HUES48 (cell line): ENCODE results near the gene CISTR.

Source experiments
- H3K27ac ChIP-seq: one replicate; pipeline ENCODE4 v1.7.0; 2013; ENCODE audit warnings: low read depth, low read length, inconsistent platforms
- H3K27me3 ChIP-seq: 2 replicates; pipeline ENCODE4 v1.6.1; 2013; ENCODE audit warnings: mild to moderate bottlenecking, low read length; ENCODE audit not compliant: control insufficient read depth, insufficient read depth
- H3K36me3 ChIP-seq: 2 replicates; pipeline ENCODE4 v1.6.1; 2013; ENCODE audit warnings: low read length; ENCODE audit not compliant: control insufficient read depth, insufficient read depth
- H3K4me1 ChIP-seq: 2 replicates; pipeline ENCODE4 v1.6.1; 2013; ENCODE audit warnings: mild to moderate bottlenecking, low read length; ENCODE audit not compliant: control insufficient read depth, insufficient read depth
- H3K4me3 ChIP-seq: 2 replicates; pipeline ENCODE4 v1.5.1; 2013; ENCODE audit warnings: mild to moderate bottlenecking, low read depth, low read length
- H3K9ac ChIP-seq: 2 replicates; pipeline ENCODE4 v1.6.1; 2013; ENCODE audit warnings: mild to moderate bottlenecking, low read depth, low read length, moderate library complexity
- H3K9me3 ChIP-seq: 2 replicates; pipeline ENCODE4 v1.6.1; 2013; ENCODE audit warnings: low read length; ENCODE audit not compliant: control insufficient read depth, insufficient read depth

Gene CISTR

GRCh38 chr12:53754633-53755264 lies 3.0 kb upstream of the CISTR start:
- H3K36me3 ChIP-seq = no peaks in the 10 kb centered on the region
- H3K9me3 ChIP-seq = no peaks in the 10 kb centered on the region
- peaks cover 33% of the 10 kb centered on the region for H3K4me1 ChIP-seq
- no peak overlapping the region for H3K9ac ChIP-seq
- H3K27ac ChIP-seq = no peak overlapping the region
- no peak overlapping the region for H3K4me3 ChIP-seq
- peaks cover 97% of the 10 kb centered on the region for H3K27me3 ChIP-seq

- Histone ChIP-seq H3K4me3 (no peak overlapping the region), H3K9me3 (no peaks in the 10 kb centered on the region), H3K9ac (no peak overlapping the region), H3K27ac (no peak overlapping the region), H3K36me3 (no peaks in the 10 kb centered on the region), H3K4me1 (peaks cover 33% of the 10 kb centered on the region), H3K27me3 (peaks cover 97% of the 10 kb centered on the region)
These were observed 2.4 kb upstream of the CISTR start for GRCh38 chr12:53754188-53754585.

GRCh38 chr12:53752621-53753020 lies 842 bp upstream of the CISTR start:
- Histone ChIP-seq H3K9me3 (no peaks in the 10 kb centered on the region), H3K4me3 (no peak overlapping the region), H3K36me3 (no peaks in the 10 kb centered on the region), H3K27me3 (peaks cover 97% of the 10 kb centered on the region), H3K4me1 (peaks cover 36% of the 10 kb centered on the region), H3K9ac (no peak overlapping the region), H3K27ac (no peak overlapping the region)

DNA sequence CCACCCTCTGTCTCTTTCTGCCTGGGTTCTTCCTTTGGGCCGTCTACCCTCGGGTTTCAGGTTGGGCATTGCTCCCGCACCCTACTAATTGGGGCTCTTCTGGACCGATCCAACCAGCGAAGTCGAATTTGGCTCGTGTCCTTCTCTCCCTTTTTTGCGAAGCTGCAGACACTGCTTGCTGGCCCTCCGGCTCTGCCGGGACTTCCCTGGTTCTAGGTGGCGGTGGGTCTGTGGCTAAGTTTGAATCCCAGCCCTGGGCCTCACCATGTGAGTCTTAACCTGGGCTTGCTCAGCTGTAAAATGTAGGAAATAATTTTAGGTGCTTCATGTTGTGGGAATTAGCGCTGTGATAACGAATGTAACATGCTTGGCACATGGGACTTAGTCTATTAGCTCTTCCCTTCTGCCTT lies 418 bp upstream of the CISTR start:
- Histone ChIP-seq H3K4me1 (peaks cover 36% of the 10 kb centered on the region), H3K9ac (no peak overlapping the region), H3K4me3 (peak overlapping the region; percentile 61)

DNA sequence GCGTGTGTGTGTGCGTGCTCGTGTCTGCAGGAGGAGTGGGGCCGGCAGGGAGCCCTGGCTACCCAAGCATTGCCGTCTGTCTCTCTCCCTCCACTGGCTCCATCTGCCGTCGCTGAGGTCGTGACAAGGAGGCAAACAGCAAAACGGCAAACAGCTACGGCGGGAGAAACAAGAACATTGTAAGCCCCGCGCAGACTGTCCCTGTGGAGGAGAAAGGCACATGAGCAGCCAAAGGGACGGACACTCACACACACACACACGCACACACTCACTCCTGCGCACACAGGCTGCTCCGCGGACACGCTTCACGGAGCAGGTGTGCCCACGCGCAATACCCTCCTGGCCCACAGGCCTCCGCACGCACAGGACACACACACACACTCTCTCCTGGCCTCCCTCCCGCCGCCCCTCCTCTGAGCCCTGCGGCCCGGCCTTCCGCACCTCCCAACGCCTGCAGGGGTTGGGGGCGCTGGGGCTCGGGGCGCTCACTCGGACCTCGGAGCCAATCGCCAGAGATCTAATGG lies 905 bp downstream of the CISTR start:
- H3K27ac ChIP-seq = no peak overlapping the region
- H3K4me3 ChIP-seq = peak overlapping the region; percentile 61
- H3K36me3 ChIP-seq = no peaks in the 10 kb centered on the region
- no peak overlapping the region for H3K9ac ChIP-seq
- H3K4me1 ChIP-seq = peaks cover 26% of the 10 kb centered on the region
- H3K27me3 ChIP-seq = peaks cover 95% of the 10 kb centered on the region
- no peaks in the 10 kb centered on the region for H3K9me3 ChIP-seq

More for the DNA sequence above, 418 bp upstream of the CISTR start:
- Histone ChIP-seq H3K36me3 (no peaks in the 10 kb centered on the region), H3K9me3 (no peaks in the 10 kb centered on the region), H3K27me3 (peaks cover 97% of the 10 kb centered on the region), H3K27ac (no peak overlapping the region)

GRCh38 chr12:53749986-53750811 lies 1.6 kb downstream of the CISTR start:
- H3K36me3 ChIP-seq = no peaks in the 10 kb centered on the region
- H3K4me3 ChIP-seq = peak overlapping the region; percentile 61; the same call in 1 of the 2 replicates
- H3K9me3 ChIP-seq = no peaks in the 10 kb centered on the region
- peaks cover 96% of the 10 kb centered on the region for H3K27me3 ChIP-seq
- H3K9ac ChIP-seq = no peak overlapping the region
- H3K27ac ChIP-seq = no peak overlapping the region
- H3K4me1 ChIP-seq = peaks cover 23% of the 10 kb centered on the region

- Histone ChIP-seq H3K27ac (no peak overlapping the region), H3K9ac (no peak overlapping the region), H3K4me1 (peaks cover 13% of the 10 kb centered on the region; the same call in 1 of the 2 replicates), H3K9me3 (no peaks in the 10 kb centered on the region), H3K4me3 (no peak overlapping the region), H3K27me3 (peaks cover 92% of the 10 kb centered on the region), H3K36me3 (no peaks in the 10 kb centered on the region)
These were observed 3.5 kb downstream of the CISTR start for GRCh38 chr12:53748072-53748840.

DNA sequence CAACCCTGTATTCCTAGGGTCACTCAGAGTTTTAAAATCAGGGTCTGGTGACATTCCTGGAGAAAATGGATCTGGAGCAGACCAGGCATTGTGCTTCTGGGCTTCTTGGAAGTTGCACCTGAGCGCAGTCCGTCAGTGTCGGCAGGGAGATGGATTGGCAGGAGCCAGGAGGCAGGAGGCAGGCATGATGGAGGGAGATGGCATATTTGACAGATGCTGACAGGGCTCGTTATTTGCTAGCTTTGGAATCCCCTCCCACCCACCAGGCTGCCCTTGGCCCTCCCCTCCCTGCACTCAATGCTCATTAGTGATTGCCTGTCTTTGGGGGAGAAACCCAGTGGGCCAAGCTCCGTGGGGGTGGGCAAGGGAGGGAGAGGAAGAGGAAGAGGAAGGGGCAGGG lies 4.7 kb downstream of the CISTR start:
- Histone ChIP-seq H3K36me3 (no peaks in the 10 kb centered on the region), H3K4me3 (no peak overlapping the region), H3K9ac (no peak overlapping the region), H3K4me1 (peaks cover 10% of the 10 kb centered on the region; the same call in 1 of the 2 replicates), H3K9me3 (no peaks in the 10 kb centered on the region), H3K27ac (no peak overlapping the region), H3K27me3 (peaks cover 92% of the 10 kb centered on the region)

GRCh38 chr12:53746592-53747092 lies 5.1 kb downstream of the CISTR start:
- Histone ChIP-seq H3K27me3 (peaks cover 90% of the 10 kb centered on the region), H3K4me1 (peaks cover 9% of the 10 kb centered on the region; the same call in 1 of the 2 replicates), H3K36me3 (no peaks in the 10 kb centered on the region), H3K9me3 (no peaks in the 10 kb centered on the region), H3K9ac (no peak overlapping the region), H3K4me3 (no peak overlapping the region), H3K27ac (no peak overlapping the region)

DNA sequence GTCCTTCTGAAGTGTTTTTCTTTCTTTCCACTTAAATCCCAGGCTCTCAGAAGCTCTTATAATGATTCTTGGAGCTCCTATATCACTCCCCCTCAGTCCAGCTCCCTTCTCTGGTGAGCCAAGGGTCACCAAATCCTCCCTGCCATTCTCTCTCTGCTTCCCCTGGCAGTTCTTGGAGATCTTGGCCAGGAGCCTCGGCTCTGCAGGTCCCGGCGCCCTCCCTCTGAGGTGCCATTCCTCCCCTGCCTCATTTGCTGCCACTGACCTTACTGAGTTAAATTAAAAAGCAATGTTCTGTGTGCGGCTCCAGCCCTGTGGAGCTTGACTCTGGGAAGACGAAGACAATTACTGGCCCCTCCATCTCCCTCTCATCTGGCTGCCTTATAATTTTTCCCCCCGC lies 7.0 kb downstream of the CISTR start:
- Histone ChIP-seq H3K9me3 (no peaks in the 10 kb centered on the region), H3K9ac (no peak overlapping the region), H3K27me3 (peaks cover 85% of the 10 kb centered on the region), H3K36me3 (no peaks in the 10 kb centered on the region), H3K4me1 (peaks cover 4% of the 10 kb centered on the region; the same call in 1 of the 2 replicates), H3K4me3 (no peak overlapping the region), H3K27ac (no peak overlapping the region)
